ENCODE results near the gene KLHL25. TPM values are rescaled to one million over a fixed set of nuclear protein-coding genes. Genes with fewer than 3 reads are reported as not detected.

Gene KLHL25
- total and polyA plus RNA-seq, 5 donors from 2014 or later = 0.76 to 8.8 (median 1.5) TPM

DNA sequence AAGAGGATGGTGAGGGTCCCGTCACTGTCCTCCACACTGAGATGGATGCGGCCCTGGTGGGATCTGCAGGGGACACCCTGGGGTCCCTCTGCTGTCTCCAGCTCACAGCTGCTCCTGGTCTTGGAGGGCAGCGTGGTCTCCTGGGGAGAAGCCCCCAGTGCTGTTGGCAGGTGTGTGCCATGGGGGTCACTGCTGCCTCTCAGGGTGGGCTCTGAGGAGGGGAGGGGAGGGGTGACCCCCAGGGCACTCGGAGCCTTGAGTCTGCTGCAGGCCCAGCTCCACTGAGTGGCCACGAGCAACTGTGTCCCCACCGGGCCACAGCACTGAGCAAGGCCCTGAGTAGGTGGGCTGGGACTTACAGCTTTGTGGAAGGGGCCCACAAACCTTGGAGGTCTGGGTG, 34.7 kb downstream of the KLHL25 start:
- Histone ChIP-seq H3K9me3 (ENCODE audit: control insufficient read depth in 2 of 2, low read length in 2 of 2) (no peaks in the 10 kb centered on the region), H3K36me3 (ENCODE audit: control insufficient read depth, insufficient read depth, low read length) (peaks cover 2% of the 10 kb centered on the region), H3K27ac (ENCODE audit: insufficient read depth, low read length, poor library complexity, severe bottlenecking) (no peak overlapping the region), H3K4me3 (ENCODE audit: low read depth, low read length) (no peak overlapping the region), H3K4me1 (ENCODE audit: control insufficient read depth, insufficient read depth, low read length, poor library complexity, severe bottlenecking) (no peaks in the 10 kb centered on the region), H3K27me3 (ENCODE audit: control insufficient read depth, insufficient read depth, low read length) (no peaks in the 10 kb centered on the region)
- DNase-seq = no peak
- no peaks in the 10 kb centered on the region for H3K36me3 Mint-ChIP-seq
- no peaks in the 10 kb centered on the region for H3K9me3 Mint-ChIP-seq
- peaks cover 0 to 7% (median under 1%) of the 10 kb centered on the region in 4 donors for H3K4me1 Mint-ChIP-seq
- H3K27me3 Mint-ChIP-seq = no peaks in the 10 kb centered on the region
- no peak for ATAC-seq (ENCODE audit: low read depth in 2 of 2)
- H3K4me3 Mint-ChIP-seq = no peak overlapping the region
- no peak overlapping the region for H3K27ac Mint-ChIP-seq

DNA sequence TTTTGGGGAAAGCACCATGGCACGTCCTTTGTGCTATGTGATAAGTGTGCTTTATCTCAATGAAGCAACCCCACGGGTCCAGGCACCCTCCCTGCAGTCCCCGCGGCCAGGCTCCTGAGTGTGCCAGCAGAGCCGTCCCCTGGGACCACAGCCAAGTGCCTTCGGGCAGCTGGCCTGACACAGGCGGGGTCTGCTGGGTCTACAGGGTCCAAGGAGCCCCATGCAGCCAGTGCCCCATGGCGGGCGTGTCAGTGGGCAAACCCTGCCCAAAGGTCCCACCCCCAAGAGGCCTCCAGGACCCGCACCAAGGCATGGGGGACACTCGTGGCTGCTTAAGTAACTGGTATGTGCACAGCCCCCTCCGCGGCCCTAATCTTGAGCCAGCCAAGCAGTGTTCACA, 35.3 kb downstream of the KLHL25 start:
- Mint-ChIP-seq H3K4me1 (peaks cover 0 to 7% (median 3%) of the 10 kb centered on the region in 4 donors), H3K27ac (no peak overlapping the region), H3K4me3 (no peak overlapping the region), H3K27me3 (no peaks in the 10 kb centered on the region), H3K36me3 (no peaks in the 10 kb centered on the region), H3K9me3 (peaks cover 0 to 1% (median 0%) of the 10 kb centered on the region in 7 donors)
- no peak for ATAC-seq (ENCODE audit: low read depth in 2 of 2)
- no peak overlapping the region for H3K4me3 ChIP-seq (ENCODE audit: low read depth, low read length)
- no peaks in the 10 kb centered on the region for H3K9me3 ChIP-seq (ENCODE audit: control insufficient read depth in 2 of 2, low read length in 2 of 2)
- no peaks in the 10 kb centered on the region for H3K27me3 ChIP-seq (ENCODE audit: control insufficient read depth, insufficient read depth, low read length)
- no peak overlapping the region for H3K27ac ChIP-seq (ENCODE audit: insufficient read depth, low read length, poor library complexity, severe bottlenecking)
- no peak for DNase-seq
- H3K4me1 ChIP-seq (ENCODE audit: control insufficient read depth, insufficient read depth, low read length, poor library complexity, severe bottlenecking) = no peaks in the 10 kb centered on the region
- H3K36me3 ChIP-seq (ENCODE audit: control insufficient read depth, insufficient read depth, low read length) = peaks cover 2% of the 10 kb centered on the region

DNA sequence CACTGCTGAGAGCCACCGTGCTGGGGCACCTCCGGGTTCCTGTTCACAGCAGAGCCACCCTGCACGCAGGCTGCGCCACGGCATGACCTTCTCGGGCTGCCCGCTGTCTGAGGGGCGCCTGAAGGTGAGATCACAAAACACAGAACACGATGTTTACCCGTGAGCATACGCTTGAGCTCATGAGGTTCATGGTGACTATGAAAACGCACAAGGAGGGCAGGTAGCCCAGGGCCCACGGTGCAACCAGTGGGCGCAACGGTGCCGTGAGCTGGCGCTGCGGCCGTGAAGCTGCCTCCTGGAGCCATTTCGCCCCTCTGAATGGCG, 36.1 kb downstream of the KLHL25 start:
- peaks cover 0 to 1% (median 0%) of the 10 kb centered on the region in 7 donors for H3K9me3 Mint-ChIP-seq
- H3K4me3 Mint-ChIP-seq = no peak overlapping the region
- Histone ChIP-seq H3K36me3 (ENCODE audit: control insufficient read depth, insufficient read depth, low read length) (peaks cover 2% of the 10 kb centered on the region), H3K27ac (ENCODE audit: insufficient read depth, low read length, poor library complexity, severe bottlenecking) (no peak overlapping the region), H3K9me3 (ENCODE audit: control insufficient read depth in 2 of 2, low read length in 2 of 2) (no peaks in the 10 kb centered on the region), H3K4me1 (ENCODE audit: control insufficient read depth, insufficient read depth, low read length, poor library complexity, severe bottlenecking) (no peaks in the 10 kb centered on the region), H3K27me3 (ENCODE audit: control insufficient read depth, insufficient read depth, low read length) (no peaks in the 10 kb centered on the region), H3K4me3 (ENCODE audit: low read depth, low read length) (no peak overlapping the region)
- no peak overlapping the region for H3K27ac Mint-ChIP-seq
- DNase-seq = no peak
- H3K27me3 Mint-ChIP-seq = no peaks in the 10 kb centered on the region
- ATAC-seq (ENCODE audit: low read depth in 2 of 2) = no peak
- peaks cover 0 to 7% (median 3%) of the 10 kb centered on the region in 4 donors for H3K4me1 Mint-ChIP-seq
- H3K36me3 Mint-ChIP-seq = no peaks in the 10 kb centered on the region

DNA sequence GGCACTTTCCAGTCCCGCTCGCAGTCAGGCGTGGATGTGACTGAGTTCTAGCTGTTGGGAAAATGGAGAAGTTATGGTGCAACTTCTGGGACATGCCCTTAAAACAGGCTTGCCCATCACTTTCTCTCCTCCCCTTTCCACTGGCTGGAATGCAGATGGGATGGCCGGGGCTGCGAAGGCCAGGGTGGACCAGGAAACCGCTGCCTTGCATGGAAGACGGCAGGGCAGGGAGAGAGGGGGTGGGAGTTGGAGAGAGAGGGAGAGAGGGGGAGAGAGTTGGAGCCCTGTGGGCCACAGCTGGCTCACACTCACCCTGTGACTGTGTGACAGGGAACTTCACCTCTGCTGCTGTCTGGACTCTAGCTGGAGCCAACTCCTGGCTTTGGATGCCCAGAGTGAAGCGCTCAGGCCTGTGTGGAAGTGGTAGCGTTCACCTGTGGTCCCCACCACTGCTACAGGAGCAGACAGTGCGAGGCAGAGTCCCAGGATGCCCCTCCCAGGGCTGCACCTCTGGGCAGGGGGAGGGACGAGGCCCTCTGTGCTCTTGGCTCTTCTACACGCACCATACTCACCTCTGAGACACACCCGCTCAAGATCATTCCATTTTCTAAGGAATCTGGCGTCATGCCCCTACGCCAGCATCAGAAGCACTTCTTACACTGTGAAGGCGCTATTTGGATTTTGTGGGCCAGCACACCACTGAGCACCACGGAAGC, 36.6 kb downstream of the KLHL25 start:
- no peak overlapping the region for H3K27ac Mint-ChIP-seq
- Histone ChIP-seq H3K27me3 (ENCODE audit: control insufficient read depth, insufficient read depth, low read length) (no peaks in the 10 kb centered on the region), H3K4me1 (ENCODE audit: control insufficient read depth, insufficient read depth, low read length, poor library complexity, severe bottlenecking) (no peaks in the 10 kb centered on the region), H3K4me3 (ENCODE audit: low read depth, low read length) (no peak overlapping the region), H3K36me3 (ENCODE audit: control insufficient read depth, insufficient read depth, low read length) (peaks cover 2% of the 10 kb centered on the region), H3K27ac (ENCODE audit: insufficient read depth, low read length, poor library complexity, severe bottlenecking) (no peak overlapping the region), H3K9me3 (ENCODE audit: control insufficient read depth in 2 of 2, low read length in 2 of 2) (no peaks in the 10 kb centered on the region)
- ATAC-seq (ENCODE audit: low read depth in 2 of 2) = no peak
- no peaks in the 10 kb centered on the region for H3K27me3 Mint-ChIP-seq
- no peaks in the 10 kb centered on the region for H3K36me3 Mint-ChIP-seq
- peaks cover 0 to 1% (median 0%) of the 10 kb centered on the region in 7 donors for H3K9me3 Mint-ChIP-seq
- peaks cover 0 to 7% (median 3%) of the 10 kb centered on the region in 4 donors for H3K4me1 Mint-ChIP-seq
- no peak for DNase-seq
- H3K4me3 Mint-ChIP-seq = no peak overlapping the region

DNA sequence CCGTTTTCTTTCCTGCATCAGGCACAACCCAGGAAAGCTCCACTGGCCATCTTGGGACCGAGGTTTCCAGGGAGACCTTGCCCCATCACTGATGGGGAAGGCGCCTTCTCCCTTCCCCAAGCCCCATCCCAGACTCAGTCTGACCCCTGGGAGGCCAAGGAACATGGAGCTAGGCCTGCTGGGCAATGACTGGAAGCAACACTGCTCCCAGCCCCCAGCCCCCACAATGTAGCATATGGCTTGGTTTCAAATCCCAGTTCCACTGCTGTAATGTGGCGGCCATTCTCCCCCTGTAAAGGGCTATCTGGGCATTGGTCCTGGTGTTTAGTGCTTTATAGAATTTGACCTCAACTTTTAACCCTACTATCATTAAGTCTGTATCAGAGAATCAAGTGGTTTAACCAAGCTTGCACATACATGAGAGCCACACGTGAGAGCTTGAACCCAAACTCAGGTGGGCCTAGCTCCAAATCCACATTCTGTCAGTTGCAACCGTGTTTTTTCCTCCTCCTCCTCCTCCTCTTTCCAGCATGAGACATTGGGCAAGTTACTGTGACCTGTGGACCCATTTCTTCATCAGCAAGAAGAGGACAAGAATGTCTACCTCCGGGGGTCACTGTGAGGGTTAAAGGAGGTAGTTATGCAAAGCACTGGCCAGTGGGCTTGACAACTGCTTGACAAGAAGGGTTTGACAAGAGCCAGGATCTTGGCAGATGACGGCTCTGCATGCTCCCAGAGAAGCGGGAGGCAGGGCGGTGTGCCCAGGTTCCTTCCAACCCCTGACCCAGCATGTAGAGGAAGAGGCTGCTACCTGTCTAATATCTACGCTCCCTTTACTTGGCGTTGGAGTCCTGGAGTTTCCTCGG, 37.4 kb downstream of the KLHL25 start:
- Histone ChIP-seq H3K4me1 (ENCODE audit: control insufficient read depth, insufficient read depth, low read length, poor library complexity, severe bottlenecking) (no peaks in the 10 kb centered on the region), H3K36me3 (ENCODE audit: control insufficient read depth, insufficient read depth, low read length) (peaks cover 2% of the 10 kb centered on the region), H3K27me3 (ENCODE audit: control insufficient read depth, insufficient read depth, low read length) (no peaks in the 10 kb centered on the region), H3K4me3 (ENCODE audit: low read depth, low read length) (no peak overlapping the region), H3K27ac (ENCODE audit: insufficient read depth, low read length, poor library complexity, severe bottlenecking) (no peak overlapping the region), H3K9me3 (ENCODE audit: control insufficient read depth in 2 of 2, low read length in 2 of 2) (no peaks in the 10 kb centered on the region)
- Mint-ChIP-seq H3K36me3 (peaks cover 3% of the 10 kb centered on the region), H3K27ac (no peak overlapping the region), H3K4me1 (peaks cover 2 to 8% (median 5%) of the 10 kb centered on the region in 4 donors), H3K27me3 (no peaks in the 10 kb centered on the region), H3K4me3 (no peak overlapping the region), H3K9me3 (peaks cover 0 to 1% (median 0%) of the 10 kb centered on the region in 7 donors)
- no peak for DNase-seq
- no peak for ATAC-seq (ENCODE audit: low read depth in 2 of 2)

DNA sequence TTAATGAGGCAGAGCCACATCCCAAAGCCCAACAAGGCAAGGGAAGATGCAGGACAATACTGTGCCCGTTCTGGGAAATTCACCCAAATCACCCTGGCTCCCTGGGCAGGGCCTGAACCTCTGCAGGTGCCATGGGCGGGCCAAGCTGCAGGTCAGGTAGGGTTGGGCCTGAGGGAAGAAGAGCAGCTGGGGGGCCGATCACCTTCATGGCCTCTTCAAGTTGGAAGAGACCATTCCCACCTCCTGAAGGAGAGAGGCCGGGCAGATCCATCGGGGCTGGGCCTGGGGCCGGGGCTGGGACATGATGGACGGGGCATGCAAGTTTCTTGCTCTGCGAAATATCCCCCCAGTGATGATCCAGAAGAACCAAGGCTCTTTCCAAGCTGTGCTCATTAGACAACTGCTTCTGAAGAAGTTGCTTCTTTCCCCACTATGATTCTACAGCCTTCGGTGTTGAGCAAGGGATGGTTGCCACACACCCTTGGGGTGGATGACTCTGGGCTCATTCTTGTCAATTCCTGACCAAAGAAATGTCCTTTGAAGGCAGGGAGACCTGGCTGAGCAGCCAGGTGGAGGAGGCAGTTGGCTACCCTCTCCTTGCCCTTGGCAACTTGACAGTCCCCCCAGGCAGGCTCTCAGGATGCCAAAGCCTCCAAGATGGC, 38.2 kb downstream of the KLHL25 start:
- no peaks in the 10 kb centered on the region for H3K9me3 ChIP-seq (ENCODE audit: control insufficient read depth in 2 of 2, low read length in 2 of 2)
- Mint-ChIP-seq H3K27me3 (no peaks in the 10 kb centered on the region), H3K4me3 (no peak overlapping the region), H3K4me1 (peaks cover 2 to 6% (median 5%) of the 10 kb centered on the region in 4 donors), H3K27ac (no peak overlapping the region), H3K9me3 (peaks cover 0 to 1% (median 0%) of the 10 kb centered on the region in 7 donors), H3K36me3 (peaks cover 3% of the 10 kb centered on the region)
- no peak for ATAC-seq (ENCODE audit: low read depth in 2 of 2)
- no peaks in the 10 kb centered on the region for H3K27me3 ChIP-seq (ENCODE audit: control insufficient read depth, insufficient read depth, low read length)
- no peak overlapping the region for H3K4me3 ChIP-seq (ENCODE audit: low read depth, low read length)
- H3K27ac ChIP-seq (ENCODE audit: insufficient read depth, low read length, poor library complexity, severe bottlenecking) = no peak overlapping the region
- no peak for DNase-seq
- H3K4me1 ChIP-seq (ENCODE audit: control insufficient read depth, insufficient read depth, low read length, poor library complexity, severe bottlenecking) = no peaks in the 10 kb centered on the region
- peaks cover 2% of the 10 kb centered on the region for H3K36me3 ChIP-seq (ENCODE audit: control insufficient read depth, insufficient read depth, low read length)

DNA sequence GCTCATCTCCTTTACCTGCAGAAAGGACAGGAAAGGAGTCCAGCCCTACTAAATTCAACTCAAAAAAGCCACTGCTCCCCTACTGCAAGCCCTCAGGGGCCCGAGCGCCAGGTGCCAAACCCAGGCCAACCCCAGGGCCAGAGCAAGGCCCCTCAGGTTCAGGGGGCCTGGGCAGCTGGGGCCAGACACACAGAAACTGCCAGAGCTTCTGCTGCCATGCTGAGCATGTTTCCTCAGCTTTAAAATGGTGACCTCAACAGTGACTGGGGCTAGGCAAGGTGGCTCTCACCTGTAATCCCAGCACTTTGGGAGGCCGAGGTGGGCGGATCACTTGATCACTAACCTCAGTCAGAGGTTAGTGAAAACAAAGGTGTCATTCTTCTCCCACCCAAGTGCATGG, 38.8 kb downstream of the KLHL25 start:
- Histone ChIP-seq H3K27me3 (ENCODE audit: control insufficient read depth, insufficient read depth, low read length) (no peaks in the 10 kb centered on the region), H3K27ac (ENCODE audit: insufficient read depth, low read length, poor library complexity, severe bottlenecking) (no peak overlapping the region), H3K36me3 (ENCODE audit: control insufficient read depth, insufficient read depth, low read length) (peaks cover 2% of the 10 kb centered on the region), H3K4me3 (ENCODE audit: low read depth, low read length) (no peak overlapping the region), H3K4me1 (ENCODE audit: control insufficient read depth, insufficient read depth, low read length, poor library complexity, severe bottlenecking) (no peaks in the 10 kb centered on the region), H3K9me3 (ENCODE audit: control insufficient read depth in 2 of 2, low read length in 2 of 2) (no peaks in the 10 kb centered on the region)
- ATAC-seq (ENCODE audit: low read depth in 2 of 2) (no peak), DNase-seq (no peak)
- no peak overlapping the region for H3K4me3 Mint-ChIP-seq
- peaks cover 3% of the 10 kb centered on the region for H3K36me3 Mint-ChIP-seq
- peaks cover 2 to 8% (median 5%) of the 10 kb centered on the region in 4 donors for H3K4me1 Mint-ChIP-seq
- no peaks in the 10 kb centered on the region for H3K27me3 Mint-ChIP-seq
- H3K27ac Mint-ChIP-seq = no peak overlapping the region
- H3K9me3 Mint-ChIP-seq = peaks cover 0 to 1% (median 0%) of the 10 kb centered on the region in 7 donors
